OCI-LY1 (cell line): ENCODE data around the gene NOTO.

ENCODE experiments used
- H2AFZ ChIP-seq: fragments of 200-600 bp; sonication (generic), shearing (Covaris generic); 2 replicates; pipeline ENCODE4 v1.6.0; 2014; ENCODE audit warnings: antibody characterized with exemption, mild to moderate bottlenecking, low read length
- H3F3A ChIP-seq: fragments of 200-600 bp; sonication (generic), shearing (Covaris generic); 2 replicates; pipeline ENCODE4 v1.6.0; 2014; ENCODE audit warnings: mild to moderate bottlenecking, antibody characterized with exemption, low read length, moderate library complexity; ENCODE audit not compliant: insufficient read depth
- H3K27ac ChIP-seq: fragments of 200-600 bp; sonication (generic); 2 replicates; pipeline ENCODE4 v1.5.1; 2014; ENCODE audit warnings: low read length, mixed run types, mild to moderate bottlenecking, low read depth; ENCODE audit not compliant: poor library complexity, severe bottlenecking
- H3K27me3 ChIP-seq: fragments of 200-600 bp; sonication (generic); 2 replicates; pipeline ENCODE4 v1.6.0; 2014; ENCODE audit warnings: antibody characterized with exemption, mild to moderate bottlenecking, low read length, moderate library complexity; ENCODE audit not compliant: insufficient read depth
- H3K36me3 ChIP-seq: fragments of 200-600 bp; sonication (generic); 2 replicates; pipeline ENCODE4 v1.6.1; 2014; ENCODE audit warnings: mild to moderate bottlenecking, antibody characterized with exemption, low read length, moderate library complexity, mixed read lengths; ENCODE audit not compliant: insufficient read depth
- H3K4me1 ChIP-seq: fragments of 200-600 bp; sonication (generic); 2 replicates; pipeline ENCODE4 v1.5.1; 2014; ENCODE audit warnings: mild to moderate bottlenecking, low read length, moderate library complexity; ENCODE audit not compliant: insufficient read depth, severe bottlenecking
- H3K4me2 ChIP-seq: fragments of 200-600 bp; sonication (generic), shearing (Covaris generic); 2 replicates; pipeline ENCODE4 v1.6.1; 2014; ENCODE audit warnings: low read length
- H3K4me3 ChIP-seq: fragments of 200-600 bp; sonication (generic); 2 replicates; pipeline ENCODE4 v1.5.1; 2014; ENCODE audit warnings: low read length, low read depth, mild to moderate bottlenecking, mixed read lengths; ENCODE audit not compliant: poor library complexity, severe bottlenecking
- H3K79me2 ChIP-seq: fragments of 200-600 bp; shearing (Covaris generic); 2 replicates; pipeline ENCODE4 v1.6.1; 2016; ENCODE audit warnings: mixed run types, low read length, mixed read lengths; ENCODE audit not compliant: insufficient read depth
- H3K9ac ChIP-seq: fragments of 200-600 bp; sonication (generic), shearing (Covaris generic); 2 replicates; pipeline ENCODE4 v1.6.1; 2014; ENCODE audit warnings: mild to moderate bottlenecking, low read length, mixed read lengths
- H3K9me2 ChIP-seq: fragments of 200-600 bp; sonication (generic), shearing (Covaris generic); 2 replicates; pipeline ENCODE4 v1.6.1; 2014; ENCODE audit warnings: low read depth, mild to moderate bottlenecking, low read length, mixed read lengths
- H3K9me3 ChIP-seq: fragments of 200-600 bp; shearing (Covaris generic); 2 replicates; pipeline ENCODE4 v1.6.1; 2014; ENCODE audit warnings: low read length, mixed read lengths
- H4K20me1 ChIP-seq: fragments of 200-600 bp; sonication (generic), shearing (Covaris generic); 2 replicates; pipeline ENCODE4 v1.6.0; 2016; ENCODE audit warnings: mild to moderate bottlenecking, low read length; ENCODE audit not compliant: insufficient read depth
- CTCF ChIP-seq: fragments of 200-600 bp; sonication (generic), shearing (Covaris generic); IDR thresholded peaks from 2 replicates; pipeline ENCODE4 v1.5.1; 2017; ENCODE audit warnings: mild to moderate bottlenecking, antibody characterized with exemption, low read length, moderate library complexity, mixed read lengths
- EZH2 ChIP-seq: fragments of 200-600 bp; sonication (generic), shearing (Covaris generic); IDR thresholded peaks from 2 replicates; pipeline ENCODE4 v1.8.0; 2017; ENCODE audit warnings: borderline replicate concordance, mixed run types, mild to moderate bottlenecking, antibody characterized with exemption, low read length, moderate library complexity, mixed read lengths

NOTO gene

GRCh38 chr2:73227086-73227485 is 24.7 kb downstream of the NOTO start:
- H3K27me3 ChIP-seq, result no peaks in the 10 kb centered on the region
- H4K20me1 ChIP-seq, result no peaks in the 10 kb centered on the region
- H3F3A ChIP-seq, result no peaks in the 10 kb centered on the region; the same call in 1 of the 2 replicates
- H2AFZ ChIP-seq, result no peak overlapping the region
- H3K4me1 ChIP-seq, result peaks cover under 1% of the 10 kb centered on the region
- no peaks in the 10 kb centered on the region for H3K9me3 ChIP-seq
- TF ChIP-seq CTCF, result no peak
- no peak overlapping the region for H3K27ac ChIP-seq
- no peak overlapping the region for H3K4me3 ChIP-seq
- no peak overlapping the region for H3K9ac ChIP-seq
- H3K9me2 ChIP-seq, result no peaks in the 10 kb centered on the region
- no peaks in the 10 kb centered on the region for H3K79me2 ChIP-seq
- peaks cover 61% of the 10 kb centered on the region for H3K36me3 ChIP-seq
- no peak overlapping the region for H3K4me2 ChIP-seq

- Histone ChIP-seq H3K9ac (no peak overlapping the region), H3K4me3 (no peak overlapping the region), H3K4me1 (peaks cover 6% of the 10 kb centered on the region), H3K9me3 (no peaks in the 10 kb centered on the region), H3K9me2 (no peaks in the 10 kb centered on the region), H3F3A (no peaks in the 10 kb centered on the region; the same call in 1 of the 2 replicates), H2AFZ (no peak overlapping the region), H3K27me3 (no peaks in the 10 kb centered on the region), H3K27ac (no peak overlapping the region), H3K4me2 (no peak overlapping the region), H4K20me1 (no peaks in the 10 kb centered on the region), H3K79me2 (no peaks in the 10 kb centered on the region), H3K36me3 (peaks cover 45% of the 10 kb centered on the region; the same call in 1 of the 2 replicates)
- TF ChIP-seq EZH2 (no peak), CTCF (no peak)
These were observed 26.3 kb downstream of the NOTO start for GRCh38 chr2:73228631-73229030.

- no peaks in the 10 kb centered on the region for H3K9me3 ChIP-seq
- no peaks in the 10 kb centered on the region for H3K27me3 ChIP-seq
- peak; percentile 26; the same call in 1 of the 2 replicates for TF ChIP-seq CTCF
- no peak for TF ChIP-seq EZH2
- H3K27ac ChIP-seq, result no peak overlapping the region
- H3K4me2 ChIP-seq, result peak overlapping the region; percentile 88
- no peak overlapping the region for H2AFZ ChIP-seq
- H3K79me2 ChIP-seq, result peaks cover 34% of the 10 kb centered on the region
- H3K36me3 ChIP-seq, result peaks cover 39% of the 10 kb centered on the region
- H3K9ac ChIP-seq, result peak overlapping the region; percentile 67
- peaks cover 30% of the 10 kb centered on the region for H3K4me1 ChIP-seq
- H4K20me1 ChIP-seq, result no peaks in the 10 kb centered on the region; the same call in 1 of the 2 replicates
- H3K4me3 ChIP-seq, result peak overlapping the region; percentile 79
- H3F3A ChIP-seq, result no peaks in the 10 kb centered on the region
- no peaks in the 10 kb centered on the region for H3K9me2 ChIP-seq
These were observed 30.2 kb downstream of the NOTO start for GRCh38 chr2:73232403-73233153.
